ENCODE data around the gene NRSN2.

- TF ChIP-seq CTCF (IDR thresholded peaks at IDR 0.05; ENCODE audit: low read depth, low read length) (no peak), POLR2A (IDR thresholded peaks at IDR 0.05; ENCODE audit: extremely low read depth, insufficient read length) (no peak), MAX (IDR thresholded peaks at IDR 0.05; ENCODE audit: low read depth, low read length) (no peak)
Observed at GRCh38 chr20:316316-317068, 30.4 kb upstream of the NRSN2 start.

All from NB4 (cell line).